ENCODE data around the gene PSMG4. TPM values are rescaled to one million over a fixed set of nuclear protein-coding genes. Genes with fewer than 3 reads are reported as not detected.

The PSMG4 gene
- total and polyA plus RNA-seq, 4 donors: 13.9 to 40.6 (median 26.9) TPM

- peak in 1 of 6 donors; percentile 35 for DNase-seq (ENCODE audit: low read depth in 4 of 6, low spot score in 6 of 6)
- Histone ChIP-seq H3K4me3 (ENCODE audit: low read depth, low read length) (no peak overlapping the region), H3K27me3 (ENCODE audit: control insufficient read depth, insufficient read depth, low read length) (no peaks in the 10 kb centered on the region), H3K9me3 (ENCODE audit: control insufficient read depth, insufficient read depth, low read length) (no peaks in the 10 kb centered on the region), H3K36me3 (ENCODE audit: control insufficient read depth, insufficient read depth, low read length) (peaks cover 5% of the 10 kb centered on the region), H3K27ac (ENCODE audit: low read depth, low read length) (no peak overlapping the region), H3K4me1 (ENCODE audit: control insufficient read depth, insufficient read depth, low read length) (no peaks in the 10 kb centered on the region)
- WGBS (ENCODE audit: insufficient coverage): no CpG with 5 or more reads among the region's 2 CpGs
Observed at GRCh38 chr6:3220366-3220765, 38.4 kb upstream of the PSMG4 start.

GRCh38 chr6:3221578-3221977, 37.2 kb upstream of the PSMG4 start:
- no peak overlapping the region for H3K4me3 ChIP-seq (ENCODE audit: low read depth, low read length)
- 100% methylated on average over 2 of the region's 4 CpGs for WGBS (ENCODE audit: insufficient coverage)

GRCh38 chr6:3222506-3223038, 36.2 kb upstream of the PSMG4 start:
- 63% methylated on average over 4 of the region's 4 CpGs for WGBS (ENCODE audit: insufficient coverage)
- H3K4me1 ChIP-seq (ENCODE audit: control insufficient read depth, insufficient read depth, low read length): peaks cover 5% of the 10 kb centered on the region

More at GRCh38 chr6:3221578-3221977, 37.2 kb upstream of the PSMG4 start:
- no peaks in the 10 kb centered on the region for H3K27me3 ChIP-seq (ENCODE audit: control insufficient read depth, insufficient read depth, low read length)
- peaks cover 5% of the 10 kb centered on the region for H3K4me1 ChIP-seq (ENCODE audit: control insufficient read depth, insufficient read depth, low read length)
- H3K36me3 ChIP-seq (ENCODE audit: control insufficient read depth, insufficient read depth, low read length): peaks cover 14% of the 10 kb centered on the region
- no peaks in the 10 kb centered on the region for H3K9me3 ChIP-seq (ENCODE audit: control insufficient read depth, insufficient read depth, low read length)
- no peak overlapping the region for H3K27ac ChIP-seq (ENCODE audit: low read depth, low read length)
- DNase-seq (ENCODE audit: low read depth in 4 of 6, low spot score in 6 of 6): no peak

GRCh38 chr6:3226042-3226441, 32.7 kb upstream of the PSMG4 start:
- H3K27me3 ChIP-seq (ENCODE audit: control insufficient read depth, insufficient read depth, low read length): no peaks in the 10 kb centered on the region
- peak in 2 of 6 donors; percentile 59 to 67 for DNase-seq (ENCODE audit: low read depth in 4 of 6, low spot score in 6 of 6)
- H3K9me3 ChIP-seq (ENCODE audit: control insufficient read depth, insufficient read depth, low read length): no peaks in the 10 kb centered on the region
- WGBS (ENCODE audit: insufficient coverage): 16% methylated on average over 10 of the region's 10 CpGs
- peaks cover 31% of the 10 kb centered on the region for H3K4me1 ChIP-seq (ENCODE audit: control insufficient read depth, insufficient read depth, low read length)
- peak overlapping the region; percentile 98 for H3K4me3 ChIP-seq (ENCODE audit: low read depth, low read length)
- H3K36me3 ChIP-seq (ENCODE audit: control insufficient read depth, insufficient read depth, low read length): peaks cover 16% of the 10 kb centered on the region
- H3K27ac ChIP-seq (ENCODE audit: low read depth, low read length): peak overlapping the region; percentile 99

More at GRCh38 chr6:3222506-3223038, 36.2 kb upstream of the PSMG4 start:
- DNase-seq (ENCODE audit: low read depth in 4 of 6, low spot score in 6 of 6): no peak
- H3K27me3 ChIP-seq (ENCODE audit: control insufficient read depth, insufficient read depth, low read length): no peaks in the 10 kb centered on the region
- peaks cover 16% of the 10 kb centered on the region for H3K36me3 ChIP-seq (ENCODE audit: control insufficient read depth, insufficient read depth, low read length)
- H3K9me3 ChIP-seq (ENCODE audit: control insufficient read depth, insufficient read depth, low read length): no peaks in the 10 kb centered on the region
- no peak overlapping the region for H3K4me3 ChIP-seq (ENCODE audit: low read depth, low read length)
- no peak overlapping the region for H3K27ac ChIP-seq (ENCODE audit: low read depth, low read length)

GRCh38 chr6:3226481-3227362, 32.0 kb upstream of the PSMG4 start:
- Histone ChIP-seq H3K4me3 (ENCODE audit: low read depth, low read length) (peak overlapping the region; percentile 98), H3K4me1 (ENCODE audit: control insufficient read depth, insufficient read depth, low read length) (peaks cover 36% of the 10 kb centered on the region), H3K36me3 (ENCODE audit: control insufficient read depth, insufficient read depth, low read length) (peaks cover 16% of the 10 kb centered on the region), H3K27me3 (ENCODE audit: control insufficient read depth, insufficient read depth, low read length) (no peaks in the 10 kb centered on the region), H3K9me3 (ENCODE audit: control insufficient read depth, insufficient read depth, low read length) (no peaks in the 10 kb centered on the region), H3K27ac (ENCODE audit: low read depth, low read length) (peak overlapping the region; percentile 99)
- WGBS (ENCODE audit: insufficient coverage): 0% methylated on average over 51 of the region's 54 CpGs
- DNase-seq (ENCODE audit: low read depth in 4 of 6, low spot score in 6 of 6): peak in 3 of 6 donors; percentile 72 to 89 (median 88)

- Histone ChIP-seq H3K27ac (ENCODE audit: low read depth, low read length) (peak within 1 kb of the TSS; percentile 99), H3K4me3 (ENCODE audit: low read depth, low read length) (peak within 1 kb of the TSS; percentile 98), H3K4me1 (ENCODE audit: control insufficient read depth, insufficient read depth, low read length) (peaks cover 40% of the 10 kb centered on the region), H3K27me3 (ENCODE audit: control insufficient read depth, insufficient read depth, low read length) (no peaks in the 10 kb centered on the region), H3K36me3 (ENCODE audit: control insufficient read depth, insufficient read depth, low read length) (peaks cover 16% of the 10 kb centered on the region), H3K9me3 (ENCODE audit: control insufficient read depth, insufficient read depth, low read length) (no peaks in the 10 kb centered on the region)
- WGBS (ENCODE audit: insufficient coverage): under 1% methylated on average over 66 of the region's 66 CpGs
- peak; percentile 81 to 99 (median 94) for DNase-seq (ENCODE audit: low read depth in 4 of 6, low spot score in 6 of 6)
Observed at GRCh38 chr6:3227363-3228045, 31.2 kb upstream of the PSMG4 start, which contains the start of gene TUBB2B. TUBB2B (minus strand) TSS chr6:3227653; CDS start chr6:3227543, 110 bp downstream.

- H3K9me3 ChIP-seq (ENCODE audit: control insufficient read depth, insufficient read depth, low read length): no peaks in the 10 kb centered on the region
- H3K36me3 ChIP-seq (ENCODE audit: control insufficient read depth, insufficient read depth, low read length): peaks cover 16% of the 10 kb centered on the region
- under 1% methylated on average over 30 of the region's 38 CpGs for WGBS (ENCODE audit: insufficient coverage)
- H3K4me3 ChIP-seq (ENCODE audit: low read depth, low read length): peak overlapping the region; percentile 98
- peak overlapping the region; percentile 99 for H3K27ac ChIP-seq (ENCODE audit: low read depth, low read length)
- H3K27me3 ChIP-seq (ENCODE audit: control insufficient read depth, insufficient read depth, low read length): no peaks in the 10 kb centered on the region
- peaks cover 40% of the 10 kb centered on the region for H3K4me1 ChIP-seq (ENCODE audit: control insufficient read depth, insufficient read depth, low read length)
- DNase-seq (ENCODE audit: low read depth in 4 of 6, low spot score in 6 of 6): peak in 3 of 6 donors; percentile 67 to 96 (median 92)
Observed at GRCh38 chr6:3228046-3228671, 30.6 kb upstream of the PSMG4 start.

- peak; percentile 76 to 98 (median 81) for DNase-seq (ENCODE audit: low read depth in 4 of 6, low spot score in 6 of 6)
- H3K36me3 ChIP-seq (ENCODE audit: control insufficient read depth, insufficient read depth, low read length): peaks cover 16% of the 10 kb centered on the region
- H3K4me3 ChIP-seq (ENCODE audit: low read depth, low read length): peak overlapping the region; percentile 98
- under 1% methylated on average over 53 of the region's 62 CpGs for WGBS (ENCODE audit: insufficient coverage)
- peaks cover 40% of the 10 kb centered on the region for H3K4me1 ChIP-seq (ENCODE audit: control insufficient read depth, insufficient read depth, low read length)
- peak overlapping the region; percentile 99 for H3K27ac ChIP-seq (ENCODE audit: low read depth, low read length)
- H3K9me3 ChIP-seq (ENCODE audit: control insufficient read depth, insufficient read depth, low read length): no peaks in the 10 kb centered on the region
- H3K27me3 ChIP-seq (ENCODE audit: control insufficient read depth, insufficient read depth, low read length): no peaks in the 10 kb centered on the region
Observed at GRCh38 chr6:3228771-3229565, 29.8 kb upstream of the PSMG4 start.
